ENCODE data around the gene NDC80. TPM values are rescaled to one million over a fixed set of nuclear protein-coding genes. Genes with fewer than 3 reads are reported as not detected.

The NDC80 gene
- total RNA-seq, 2 experiments from 2014 or later: 81.3 to 82.2 TPM

- no peak overlapping the region for H3K4me3 Mint-ChIP-seq
- POLR2A ChIA-PET: no interaction called here
These were observed 80.6 kb downstream of the NDC80 start for GRCh38 chr18:2651981-2652380.

GRCh38 chr18:2653467-2653866 is 82.1 kb downstream of the NDC80 start:
- no peak for ATAC-seq
- no peak for TF ChIP-seq CTCF (IDR thresholded peaks at IDR 0.05)
- no peaks in the 10 kb centered on the region for H3K9me3 Mint-ChIP-seq
- H3K27ac Mint-ChIP-seq: no peak overlapping the region
- no peak for DNase-seq
- H3K4me1 Mint-ChIP-seq (ENCODE audit: low read depth): peaks cover 30% of the 10 kb centered on the region
- H3K27me3 Mint-ChIP-seq: no peaks in the 10 kb centered on the region
- CTCF ChIA-PET: no interaction called here
- POLR2A ChIA-PET: interaction anchor here (0.7 to 1.4 kb wide), 5 partner anchors 11 to 82 kb away, joined by 3 to 6 read pairs (median 3); partner anchors contain the start of genes METTL4 and NDC80
- H3K36me3 Mint-ChIP-seq (ENCODE audit: low read depth): peaks cover 18% of the 10 kb centered on the region
- H3K4me3 Mint-ChIP-seq: no peak overlapping the region
- intact Hi-C loops (cut with micrococcal nuclease): no loop called here

More at GRCh38 chr18:2651981-2652380, 80.6 kb downstream of the NDC80 start:
- Mint-ChIP-seq H3K4me1 (ENCODE audit: low read depth) (peaks cover 25% of the 10 kb centered on the region), H3K27ac (no peak overlapping the region), H3K36me3 (ENCODE audit: low read depth) (peaks cover 6% of the 10 kb centered on the region), H3K27me3 (no peaks in the 10 kb centered on the region), H3K9me3 (no peaks in the 10 kb centered on the region)
- DNase-seq (no peak), ATAC-seq (no peak)
- intact Hi-C loops (cut with micrococcal nuclease): no loop called here
- CTCF ChIA-PET: no interaction called here
- no peak for TF ChIP-seq CTCF (IDR thresholded peaks at IDR 0.05)

- ATAC-seq: no peak
- ChIA-PET CTCF (no interaction called here), POLR2A (interaction anchor here (0.6 to 5.2 kb wide), 15 partner anchors 11 to 80 kb away, joined by 3 to 76 read pairs (median 8); no protein-coding TSS in a partner anchor)
- Mint-ChIP-seq H3K9me3 (no peaks in the 10 kb centered on the region), H3K4me3 (peak overlapping the region; percentile 95), H3K27ac (peak overlapping the region; percentile 98), H3K27me3 (no peaks in the 10 kb centered on the region), H3K4me1 (ENCODE audit: low read depth) (peaks cover 36% of the 10 kb centered on the region), H3K36me3 (ENCODE audit: low read depth) (peaks cover 21% of the 10 kb centered on the region)
- no peak for TF ChIP-seq CTCF (IDR thresholded peaks at IDR 0.05)
- intact Hi-C loops (cut with micrococcal nuclease): no loop called here
- no peak for DNase-seq
These were observed 83.0 kb downstream of the NDC80 start for GRCh38 chr18:2654169-2654927.

DNA sequence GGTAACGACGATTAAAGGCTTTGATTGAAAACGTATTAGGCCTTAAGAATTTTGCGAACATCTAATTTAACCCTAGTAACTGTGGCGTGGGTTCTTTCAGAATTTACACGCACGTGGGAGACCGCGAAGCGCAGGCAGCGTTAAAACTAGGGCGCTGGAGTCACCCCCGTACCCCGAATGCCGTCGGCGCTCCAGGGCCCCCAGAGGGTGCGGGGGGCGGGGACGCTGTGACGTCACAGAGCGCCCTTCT is 83.5 kb downstream of the NDC80 start:
- ATAC-seq (peak; percentile 29), DNase-seq (no peak)
- Mint-ChIP-seq H3K27me3 (no peaks in the 10 kb centered on the region), H3K4me3 (peak overlapping the region; percentile 95), H3K36me3 (ENCODE audit: low read depth) (peaks cover 25% of the 10 kb centered on the region), H3K4me1 (ENCODE audit: low read depth) (peaks cover 41% of the 10 kb centered on the region), H3K27ac (peak overlapping the region; percentile 98), H3K9me3 (no peaks in the 10 kb centered on the region)
- ChIA-PET POLR2A (interaction anchor here (0.6 to 5.2 kb wide), 13 partner anchors 12 to 84 kb away, joined by 3 to 76 read pairs (median 13); partner anchors contain the start of genes METTL4 and NDC80), CTCF (no interaction called here)
- TF ChIP-seq CTCF (IDR thresholded peaks at IDR 0.05): no peak
- intact Hi-C loops (cut with micrococcal nuclease): loop anchor here (5.0 kb wide), 1 partner anchor 83 kb away; the partner anchor contains the start of genes METTL4 and NDC80

All from activated CD8-positive, alpha-beta T cell treated with anti-CD3 and anti-CD28 coated beads for 36 hours (primary cell).